HepG2 (cell line): Measurements from ENCODE around the gene ABT1. TPM values are rescaled to one million over a fixed set of nuclear protein-coding genes. Genes with fewer than 3 reads are reported as not detected.

Experiments used
- BRD4 ChIP-seq: sonication (generic); formaldehyde crosslinking; IDR thresholded peaks from 2 replicates; pipeline ENCODE4 v1.4.0; 2020; ENCODE audit warnings: missing genetic modification reagents
- HNRNPLL ChIP-seq: fragments of 200-400 bp; formaldehyde crosslinking; IDR thresholded peaks from 2 replicates; pipeline ENCODE4 v1.6.1; 2017; ENCODE audit warnings: mild to moderate bottlenecking, low read depth, low read length; ENCODE audit not compliant: poor library complexity, severe bottlenecking
- ZFX ChIP-seq: sonication (generic); formaldehyde crosslinking; IDR thresholded peaks from 2 replicates; pipeline ENCODE4 v1.4.0; 2020; ENCODE audit warnings: mild to moderate bottlenecking, low read depth, missing genetic modification reagents, moderate library complexity
- ZFY ChIP-seq: sonication (generic); formaldehyde crosslinking; IDR thresholded peaks from 2 replicates; pipeline ENCODE4 v1.4.0; 2020; ENCODE audit warnings: missing genetic modification reagents
- ZNF230 ChIP-seq: sonication (generic); formaldehyde crosslinking; IDR thresholded peaks from 2 replicates; pipeline ENCODE4 v1.4.0; 2020; ENCODE audit warnings: mild to moderate bottlenecking, missing genetic modification reagents
- ZNF235 ChIP-seq: sonication (generic); formaldehyde crosslinking; IDR thresholded peaks from 2 replicates; pipeline ENCODE4 v1.8.1; 2023; ENCODE audit warnings: mild to moderate bottlenecking, missing genetic modification reagents, borderline replicate concordance
- ZNF589 ChIP-seq: sonication (generic); formaldehyde crosslinking; conservative IDR thresholded peaks from 2 replicates; pipeline ENCODE4 v1.8.0; 2022; ENCODE audit warnings: mild to moderate bottlenecking, moderate library complexity, missing genetic modification reagents
- polyA plus RNA-seq, 8 experiments: library from polyadenylated mRNA; depleted of rRNA in 3 of 8; stranded (reverse) in 7 of 8; unstranded in 1 of 8; fragments of >200 nt; fragmentation: Illumina TruSeq in 4 of 8; extraction: Trizol in 4 of 8; gene quantifications; 2 replicates each; pipeline versions ENCODE4 v1.2.1 to v1.2.3, GENCODE V29; 2011 to 2016; ENCODE audit warnings: low read depth in 4 of 8, missing spikeins in 1 of 8, mixed read lengths in 1 of 8; ENCODE audit not compliant: insufficient read depth in 1 of 8
- total RNA-seq, 5 experiments: library from RNA; depleted of rRNA; stranded (reverse); fragments of >200 nt; fragmentation: Illumina TruSeq; extraction: Trizol; gene quantifications; 2 replicates each; pipeline ENCODE4 v1.2.3, GENCODE V29; 2016; ENCODE audit warnings: low read depth in 1 of 5
- TF ChIP-seq, protein P1 (sequence below): sonication (generic); formaldehyde crosslinking; IDR thresholded peaks from 2 replicates; pipeline ENCODE4 v1.4.0; 2020; ENCODE audit warnings: missing genetic modification reagents, borderline replicate concordance
- TF ChIP-seq, protein P2 (sequence below): IDR thresholded peaks from 2 replicates; pipeline ENCODE4 v1.6.1; 2016; ENCODE audit warnings: missing compliant biosample characterization, missing genetic modification reagents, borderline replicate concordance
- TF ChIP-seq, protein P3 (sequence below): sonication (generic); formaldehyde crosslinking; IDR thresholded peaks from 2 replicates; pipeline ENCODE4 v1.4.0; 2020; ENCODE audit warnings: missing genetic modification reagents
- TF ChIP-seq, protein P4 (sequence below): sonication (generic); formaldehyde crosslinking; IDR thresholded peaks from 2 replicates; pipeline ENCODE4 v1.5.0; 2020; ENCODE audit warnings: missing genetic modification reagents, mild to moderate bottlenecking, borderline replicate concordance
- TF ChIP-seq, protein P5 (sequence below): sonication (generic); formaldehyde crosslinking; IDR thresholded peaks from 2 replicates; pipeline ENCODE4 v1.8.0; 2022; ENCODE audit warnings: mild to moderate bottlenecking, missing genetic modification reagents, borderline replicate concordance

The ABT1 gene
- total and polyA plus RNA-seq, 2 of the 13 experiments (the other 11 are each of a cell fraction or from before 2014, with no cell fraction given), result 38.4 TPM

DNA sequence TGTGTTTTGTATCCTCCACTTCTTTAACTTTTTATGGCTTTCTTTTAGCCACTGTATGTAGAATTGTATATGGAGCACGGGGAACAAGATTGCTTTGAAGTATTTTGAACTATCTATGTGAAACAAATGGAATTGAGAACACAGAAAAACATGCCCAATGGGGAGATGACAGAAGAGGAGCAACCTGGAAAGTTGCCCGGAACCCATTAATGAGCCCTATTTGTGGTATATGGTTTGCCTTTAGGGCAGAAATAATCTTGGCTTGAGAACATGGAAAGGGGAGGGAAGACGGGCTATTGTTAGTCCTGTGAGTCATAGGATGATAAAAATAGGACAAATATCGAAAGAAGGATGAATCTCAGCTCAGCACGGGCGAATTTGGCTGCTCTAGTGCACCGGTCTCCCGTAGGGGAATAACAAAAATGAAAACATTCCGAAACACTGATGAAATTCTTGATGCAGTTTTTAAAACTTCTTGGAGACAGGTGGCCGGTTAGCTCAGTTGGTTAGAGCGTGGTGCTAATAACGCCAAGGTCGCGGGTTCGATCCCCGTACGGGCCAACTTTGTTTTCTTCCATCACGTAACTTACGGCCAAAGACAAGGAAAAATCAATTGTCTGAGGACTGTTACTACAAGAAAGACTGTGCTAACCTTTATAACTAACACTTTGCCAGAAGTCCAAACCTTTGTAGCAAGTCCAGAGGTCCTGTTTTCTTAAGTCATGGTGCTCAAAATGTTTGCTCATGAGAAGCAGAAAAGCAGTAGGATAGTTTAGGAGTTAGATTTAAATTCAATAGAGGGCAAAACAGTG lies 42.9 kb upstream of the ABT1 start (continued):
- TF ChIP-seq, protein P1, sequence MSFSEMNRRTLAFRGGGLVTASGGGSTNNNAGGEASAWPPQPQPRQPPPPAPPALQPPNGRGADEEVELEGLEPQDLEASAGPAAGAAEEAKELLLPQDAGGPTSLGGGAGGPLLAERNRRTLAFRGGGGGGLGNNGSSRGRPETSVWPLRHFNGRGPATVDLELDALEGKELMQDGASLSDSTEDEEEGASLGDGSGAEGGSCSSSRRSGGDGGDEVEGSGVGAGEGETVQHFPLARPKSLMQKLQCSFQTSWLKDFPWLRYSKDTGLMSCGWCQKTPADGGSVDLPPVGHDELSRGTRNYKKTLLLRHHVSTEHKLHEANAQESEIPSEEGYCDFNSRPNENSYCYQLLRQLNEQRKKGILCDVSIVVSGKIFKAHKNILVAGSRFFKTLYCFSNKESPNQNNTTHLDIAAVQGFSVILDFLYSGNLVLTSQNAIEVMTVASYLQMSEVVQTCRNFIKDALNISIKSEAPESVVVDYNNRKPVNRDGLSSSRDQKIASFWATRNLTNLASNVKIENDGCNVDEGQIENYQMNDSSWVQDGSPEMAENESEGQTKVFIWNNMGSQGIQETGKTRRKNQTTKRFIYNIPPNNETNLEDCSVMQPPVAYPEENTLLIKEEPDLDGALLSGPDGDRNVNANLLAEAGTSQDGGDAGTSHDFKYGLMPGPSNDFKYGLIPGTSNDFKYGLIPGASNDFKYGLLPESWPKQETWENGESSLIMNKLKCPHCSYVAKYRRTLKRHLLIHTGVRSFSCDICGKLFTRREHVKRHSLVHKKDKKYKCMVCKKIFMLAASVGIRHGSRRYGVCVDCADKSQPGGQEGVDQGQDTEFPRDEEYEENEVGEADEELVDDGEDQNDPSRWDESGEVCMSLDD, result 0 out of 2 replicates have a peak, but pooled peaks have one; percentile 24
- TF ChIP-seq HNRNPLL (peak; percentile 57), ZNF235 (no peak), ZNF589 (CRISPR knock-in tag) (no peak), ZFX (CRISPR knock-in tag) (no peak; the same call in 1 of the 2 replicates), ZNF230 (CRISPR knock-in tag) (0 out of 2 replicates have a peak, but pooled peaks have one; percentile 88), ZFY (CRISPR knock-in tag) (no peak; the same call in 1 of the 2 replicates), BRD4 (CRISPR knock-in tag) (no peak)
- TF ChIP-seq, protein P2, sequence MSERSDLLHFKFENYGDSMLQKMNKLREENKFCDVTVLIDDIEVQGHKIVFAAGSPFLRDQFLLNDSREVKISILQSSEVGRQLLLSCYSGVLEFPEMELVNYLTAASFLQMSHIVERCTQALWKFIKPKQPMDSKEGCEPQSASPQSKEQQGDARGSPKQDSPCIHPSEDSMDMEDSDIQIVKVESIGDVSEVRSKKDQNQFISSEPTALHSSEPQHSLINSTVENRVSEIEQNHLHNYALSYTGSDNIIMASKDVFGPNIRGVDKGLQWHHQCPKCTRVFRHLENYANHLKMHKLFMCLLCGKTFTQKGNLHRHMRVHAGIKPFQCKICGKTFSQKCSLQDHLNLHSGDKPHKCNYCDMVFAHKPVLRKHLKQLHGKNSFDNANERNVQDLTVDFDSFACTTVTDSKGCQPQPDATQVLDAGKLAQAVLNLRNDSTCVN (CRISPR knock-in tag), result peak; percentile 47; the same call in 1 of the 2 replicates
- TF ChIP-seq, protein P3, sequence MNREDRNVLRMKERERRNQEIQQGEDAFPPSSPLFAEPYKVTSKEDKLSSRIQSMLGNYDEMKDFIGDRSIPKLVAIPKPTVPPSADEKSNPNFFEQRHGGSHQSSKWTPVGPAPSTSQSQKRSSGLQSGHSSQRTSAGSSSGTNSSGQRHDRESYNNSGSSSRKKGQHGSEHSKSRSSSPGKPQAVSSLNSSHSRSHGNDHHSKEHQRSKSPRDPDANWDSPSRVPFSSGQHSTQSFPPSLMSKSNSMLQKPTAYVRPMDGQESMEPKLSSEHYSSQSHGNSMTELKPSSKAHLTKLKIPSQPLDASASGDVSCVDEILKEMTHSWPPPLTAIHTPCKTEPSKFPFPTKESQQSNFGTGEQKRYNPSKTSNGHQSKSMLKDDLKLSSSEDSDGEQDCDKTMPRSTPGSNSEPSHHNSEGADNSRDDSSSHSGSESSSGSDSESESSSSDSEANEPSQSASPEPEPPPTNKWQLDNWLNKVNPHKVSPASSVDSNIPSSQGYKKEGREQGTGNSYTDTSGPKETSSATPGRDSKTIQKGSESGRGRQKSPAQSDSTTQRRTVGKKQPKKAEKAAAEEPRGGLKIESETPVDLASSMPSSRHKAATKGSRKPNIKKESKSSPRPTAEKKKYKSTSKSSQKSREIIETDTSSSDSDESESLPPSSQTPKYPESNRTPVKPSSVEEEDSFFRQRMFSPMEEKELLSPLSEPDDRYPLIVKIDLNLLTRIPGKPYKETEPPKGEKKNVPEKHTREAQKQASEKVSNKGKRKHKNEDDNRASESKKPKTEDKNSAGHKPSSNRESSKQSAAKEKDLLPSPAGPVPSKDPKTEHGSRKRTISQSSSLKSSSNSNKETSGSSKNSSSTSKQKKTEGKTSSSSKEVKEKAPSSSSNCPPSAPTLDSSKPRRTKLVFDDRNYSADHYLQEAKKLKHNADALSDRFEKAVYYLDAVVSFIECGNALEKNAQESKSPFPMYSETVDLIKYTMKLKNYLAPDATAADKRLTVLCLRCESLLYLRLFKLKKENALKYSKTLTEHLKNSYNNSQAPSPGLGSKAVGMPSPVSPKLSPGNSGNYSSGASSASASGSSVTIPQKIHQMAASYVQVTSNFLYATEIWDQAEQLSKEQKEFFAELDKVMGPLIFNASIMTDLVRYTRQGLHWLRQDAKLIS, result no peak
- TF ChIP-seq, protein P4, sequence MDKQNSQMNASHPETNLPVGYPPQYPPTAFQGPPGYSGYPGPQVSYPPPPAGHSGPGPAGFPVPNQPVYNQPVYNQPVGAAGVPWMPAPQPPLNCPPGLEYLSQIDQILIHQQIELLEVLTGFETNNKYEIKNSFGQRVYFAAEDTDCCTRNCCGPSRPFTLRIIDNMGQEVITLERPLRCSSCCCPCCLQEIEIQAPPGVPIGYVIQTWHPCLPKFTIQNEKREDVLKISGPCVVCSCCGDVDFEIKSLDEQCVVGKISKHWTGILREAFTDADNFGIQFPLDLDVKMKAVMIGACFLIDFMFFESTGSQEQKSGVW (CRISPR knock-in tag), result no peak
- TF ChIP-seq, protein P5, sequence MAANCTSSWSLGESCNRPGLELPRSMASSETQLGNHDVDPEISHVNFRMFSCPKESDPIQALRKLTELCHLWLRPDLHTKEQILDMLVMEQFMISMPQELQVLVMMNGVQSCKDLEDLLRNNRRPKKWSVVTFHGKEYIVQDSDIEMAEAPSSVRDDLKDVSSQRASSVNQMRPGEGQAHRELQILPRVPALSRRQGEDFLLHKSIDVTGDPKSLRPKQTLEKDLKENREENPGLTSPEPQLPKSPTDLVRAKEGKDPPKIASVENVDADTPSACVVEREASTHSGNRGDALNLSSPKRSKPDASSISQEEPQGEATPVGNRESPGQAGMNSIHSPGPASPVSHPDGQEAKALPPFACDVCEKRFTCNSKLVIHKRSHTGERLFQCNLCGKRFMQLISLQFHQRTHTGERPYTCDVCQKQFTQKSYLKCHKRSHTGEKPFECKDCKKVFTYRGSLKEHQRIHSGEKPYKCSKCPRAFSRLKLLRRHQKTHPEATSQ (CRISPR knock-in tag), result no peak; the same call in 1 of the 2 replicates
